HG02623 (cell line): ENCODE results near the gene PIK3R1.
A peak's percentile ranks its signal among the peaks of the same experiment; 100 is the strongest.

ENCODE experiments used
- ATAC-seq: cut with Tn5 transposase; IDR thresholded peaks from one replicate; pipeline ENCODE4 v1.9.1; 2021; ENCODE audit warnings: moderate library complexity; ENCODE audit not compliant: unreplicated experiment

PIK3R1 gene

DNA sequence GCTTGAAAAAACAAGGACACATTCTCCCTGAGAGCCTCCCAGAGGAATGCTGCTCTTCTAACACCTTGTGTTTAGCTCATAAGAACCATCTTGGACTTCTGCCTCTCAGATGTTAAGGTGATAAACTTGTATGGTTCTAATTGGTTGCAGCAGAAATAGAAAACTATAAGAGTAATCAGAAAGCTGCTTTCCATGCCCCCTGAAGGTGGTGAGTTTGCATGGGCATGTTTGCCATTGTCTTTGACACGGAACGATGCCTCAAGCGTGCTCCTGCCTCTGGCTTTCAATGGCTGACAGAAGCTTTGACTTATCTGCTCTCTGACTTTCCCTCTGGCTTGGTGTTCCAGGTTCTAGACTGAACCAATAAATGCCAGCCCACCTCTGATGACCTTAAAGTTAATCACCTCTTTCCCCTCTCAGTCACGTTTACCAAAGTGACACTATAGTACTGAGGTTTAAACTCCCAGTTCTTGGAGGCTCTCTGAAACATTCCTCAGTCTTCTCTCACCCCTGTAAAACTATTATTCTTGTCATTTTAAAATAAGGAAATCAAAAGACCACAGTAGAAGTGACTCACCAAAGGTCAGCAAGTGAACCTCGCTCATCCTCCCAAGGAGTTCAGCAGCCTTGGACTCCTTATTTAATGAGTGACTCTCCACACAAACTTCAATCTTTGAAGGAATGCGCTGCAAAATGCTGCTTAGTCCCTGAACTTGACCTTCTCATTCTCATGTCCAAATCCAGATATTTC, 103.6 kb downstream of the PIK3R1 start:
- ATAC-seq, result no peak

GRCh38 chr5:68319706-68320412, 104.3 kb downstream of the PIK3R1 start:
- ATAC-seq, result no peak

DNA sequence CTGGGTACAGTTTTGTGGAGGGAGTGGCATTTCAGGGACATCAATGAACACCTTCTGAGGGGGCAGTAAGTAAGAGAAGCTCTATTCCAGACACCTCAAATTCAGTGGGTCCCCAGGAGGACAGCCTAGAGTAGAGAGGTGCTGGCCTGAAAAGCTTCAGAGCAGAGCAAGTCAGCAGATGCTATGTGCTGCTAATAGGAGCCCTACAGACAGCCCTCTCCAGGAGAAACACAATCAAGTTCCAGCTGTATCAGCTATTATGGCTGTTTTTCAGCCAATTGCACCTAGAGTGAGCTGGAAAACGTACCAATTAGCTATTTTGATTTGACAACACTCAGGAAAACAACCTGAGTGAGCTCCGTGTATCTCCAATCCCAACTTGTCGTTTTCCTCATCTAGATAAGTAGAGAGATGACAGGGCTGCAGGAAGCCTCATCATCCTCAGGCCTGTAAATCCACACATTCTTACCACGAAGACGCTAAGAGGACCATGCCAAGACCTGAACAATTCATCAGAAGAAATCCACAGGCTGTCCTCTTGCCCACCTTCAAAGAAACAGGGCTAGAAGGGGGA, 104.9 kb downstream of the PIK3R1 start:
- no peak for ATAC-seq

DNA sequence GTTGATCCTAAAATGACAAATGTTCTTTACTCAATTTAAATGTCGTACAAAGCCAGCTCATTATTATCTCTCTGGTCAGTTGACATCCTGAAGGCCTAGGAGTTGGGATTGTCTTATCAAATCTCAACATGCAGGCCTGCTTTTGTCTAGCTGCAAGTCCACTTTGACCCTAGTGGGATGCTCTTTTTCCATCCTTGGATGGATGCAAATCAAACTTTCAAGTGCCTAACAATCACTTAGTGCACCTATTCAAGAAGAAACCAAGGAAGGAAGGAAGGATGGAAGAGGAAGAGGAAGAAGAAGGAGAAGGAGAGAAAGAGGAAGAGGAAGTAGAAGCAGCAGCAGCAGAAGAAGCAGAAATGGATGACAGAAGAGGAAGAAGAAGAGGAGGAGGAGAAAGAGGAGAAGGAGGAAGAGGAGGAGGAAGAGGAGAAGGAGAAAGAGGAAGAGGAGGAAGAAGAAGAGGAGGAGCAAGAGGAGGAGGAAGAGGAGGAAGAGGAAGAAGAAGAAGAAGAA, 109.6 kb downstream of the PIK3R1 start:
- ATAC-seq, result no peak

DNA sequence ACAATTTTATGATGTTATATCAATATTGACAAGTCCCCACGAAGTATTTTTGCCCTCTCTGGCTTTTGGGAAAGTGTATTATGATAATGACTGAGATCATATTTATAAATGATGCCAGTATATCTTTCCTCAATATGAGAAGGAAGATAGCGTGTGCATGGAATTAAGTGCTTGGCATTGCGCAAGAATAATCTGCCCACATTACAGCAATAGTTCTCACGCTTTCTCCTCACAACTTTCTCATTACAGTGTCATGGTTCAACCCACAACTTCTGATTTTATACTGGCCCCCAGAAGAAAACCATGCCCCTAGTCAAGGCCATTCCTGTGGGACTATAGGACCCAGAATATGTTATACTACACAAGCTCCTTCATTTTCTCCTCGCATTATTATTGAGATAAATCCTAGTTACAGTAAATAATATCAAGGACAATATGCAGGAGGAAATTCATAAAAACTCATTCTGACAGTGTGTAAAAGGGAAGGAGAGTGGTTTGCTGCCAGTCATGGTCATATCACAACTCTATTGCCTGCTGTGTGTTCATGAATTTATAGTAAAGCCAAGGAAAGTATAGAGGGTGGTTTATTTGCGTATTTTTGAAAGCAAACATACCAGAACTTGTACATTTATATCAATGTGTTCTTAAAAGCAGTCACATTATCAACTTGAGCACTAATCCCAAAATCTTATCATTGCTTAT, 114.1 kb downstream of the PIK3R1 start:
- no peak for ATAC-seq

GRCh38 chr5:68330574-68330973, 115.0 kb downstream of the PIK3R1 start:
- ATAC-seq, result no peak

DNA sequence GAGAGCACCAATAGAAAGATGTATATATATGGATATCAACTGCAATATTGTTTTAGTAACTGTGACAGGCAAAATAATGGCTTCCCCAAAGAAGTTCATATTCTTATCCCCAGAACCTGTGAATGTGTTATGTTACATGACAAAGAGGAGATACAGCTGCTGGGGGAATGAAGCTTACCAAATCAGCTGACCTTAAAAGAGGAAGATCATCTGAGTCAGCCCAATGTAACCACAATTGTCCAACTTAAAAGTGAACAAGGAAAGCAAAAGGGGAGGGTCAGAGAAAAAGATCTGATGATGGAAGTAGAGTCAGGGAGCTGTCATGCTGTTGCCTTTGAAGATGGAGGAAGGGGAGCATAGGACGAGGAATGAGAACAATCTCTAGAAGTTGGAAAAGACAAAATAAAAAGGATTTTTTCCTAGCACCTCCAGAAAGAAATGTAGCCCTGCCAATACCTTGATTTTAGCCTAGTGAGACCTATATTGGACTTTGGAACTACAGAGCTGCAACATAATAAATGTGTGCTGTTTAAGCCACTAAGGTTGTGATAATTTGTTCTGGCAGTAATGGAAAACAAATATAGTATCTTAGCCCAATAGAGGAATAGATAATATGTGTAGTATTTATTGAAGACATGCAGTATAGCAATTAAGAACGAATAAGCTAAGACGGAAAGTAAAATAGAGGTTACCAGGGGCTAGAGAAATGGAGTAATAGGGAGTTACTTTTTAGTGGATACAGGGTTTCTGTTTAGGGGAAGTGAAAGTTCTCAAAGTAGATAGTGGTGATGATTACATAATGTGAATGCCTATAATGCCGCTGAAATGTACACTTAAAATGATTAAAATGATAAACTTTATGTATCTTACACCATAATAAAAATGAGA, 115.9 kb downstream of the PIK3R1 start:
- ATAC-seq, result peak; percentile 70

GRCh38 chr5:68332080-68332451, 116.5 kb downstream of the PIK3R1 start:
- ATAC-seq, result no peak

GRCh38 chr5:68332556-68332955, 117.0 kb downstream of the PIK3R1 start:
- no peak for ATAC-seq

DNA sequence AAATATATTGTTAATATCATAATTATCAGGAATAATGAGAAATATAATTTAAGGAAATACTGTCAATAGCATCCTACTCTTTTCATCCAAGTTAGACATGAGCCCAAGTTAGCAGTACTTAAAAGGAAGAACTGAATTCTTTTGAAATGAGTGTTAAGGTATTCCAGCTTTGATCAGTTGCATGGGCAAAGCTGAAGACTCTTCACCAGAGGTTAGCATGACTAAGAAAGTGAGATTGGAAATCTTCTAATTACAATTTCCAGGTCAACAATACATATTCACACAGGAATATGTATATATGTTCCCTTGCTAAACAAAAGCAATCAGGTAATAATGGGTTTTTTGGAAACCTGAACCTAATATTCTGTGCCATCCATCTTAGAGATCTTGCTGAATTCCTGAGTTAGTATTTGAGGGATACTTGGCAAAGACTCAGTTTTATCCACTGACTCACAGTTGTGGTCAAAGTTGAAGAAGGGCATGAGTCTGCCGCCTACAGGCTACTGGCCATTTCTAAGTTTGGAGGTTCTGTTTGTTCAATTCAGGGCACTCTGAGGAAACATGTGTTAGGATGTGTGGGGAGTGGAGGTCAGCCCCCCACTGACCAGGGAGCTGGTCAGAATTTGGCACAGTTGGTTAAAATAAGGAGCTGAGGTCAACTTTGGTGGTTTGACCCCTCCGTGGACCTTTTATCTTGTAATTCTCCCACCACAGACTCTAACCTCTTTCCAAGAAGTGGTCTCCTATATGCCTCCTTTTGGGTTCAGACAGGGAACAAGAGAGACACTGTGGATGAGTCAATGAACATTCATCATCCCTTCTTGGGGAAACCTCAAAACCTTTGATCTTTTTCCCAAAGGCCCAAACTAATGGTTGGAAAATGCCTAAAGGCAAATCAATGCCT, 118.3 kb downstream of the PIK3R1 start:
- ATAC-seq, result no peak

- ATAC-seq, result no peak
Observed at GRCh38 chr5:68334553-68334886, 119.0 kb downstream of the PIK3R1 start.

DNA sequence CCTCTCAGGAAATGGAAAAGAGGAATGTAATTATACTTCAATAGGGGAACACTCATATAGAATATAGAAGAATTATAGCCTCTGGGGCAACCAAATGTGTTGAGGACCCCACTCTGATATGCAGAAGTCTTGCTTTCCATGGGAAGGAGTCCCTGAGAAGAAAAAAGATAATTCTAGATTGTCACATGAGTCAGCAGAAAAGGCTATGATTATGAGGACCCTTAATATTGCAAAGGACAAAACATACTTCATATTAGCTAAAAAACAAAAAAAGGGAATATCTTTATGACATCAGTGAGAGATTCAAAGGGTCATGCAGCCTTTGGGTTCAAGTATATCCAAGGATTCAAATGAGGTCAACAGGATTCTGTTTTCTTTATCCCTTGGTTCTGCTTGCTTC, 119.5 kb downstream of the PIK3R1 start:
- no peak for ATAC-seq

- no peak for ATAC-seq
Observed at GRCh38 chr5:68336200-68336599, 120.6 kb downstream of the PIK3R1 start.

GRCh38 chr5:68337235-68337634, 121.7 kb downstream of the PIK3R1 start:
- ATAC-seq, result no peak

DNA sequence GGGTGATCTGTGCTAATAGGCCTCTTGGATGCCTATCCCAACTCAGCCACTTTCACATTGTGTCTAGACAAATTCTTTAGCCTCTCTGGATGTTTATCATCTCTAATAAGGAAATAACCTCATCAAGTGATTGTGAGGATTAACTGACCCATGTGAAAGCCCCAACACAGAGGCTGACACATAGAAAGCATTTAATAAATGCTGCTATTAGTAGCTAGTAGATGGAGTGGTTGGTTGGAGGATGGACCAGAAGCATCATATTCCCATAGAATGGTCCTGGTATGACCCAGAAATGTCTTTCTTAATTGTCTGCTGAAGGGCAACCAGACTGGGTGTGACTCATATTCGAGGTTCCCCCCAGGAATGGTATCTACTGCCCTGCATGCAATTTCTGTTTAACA, 124.4 kb downstream of the PIK3R1 start:
- ATAC-seq, result no peak

DNA sequence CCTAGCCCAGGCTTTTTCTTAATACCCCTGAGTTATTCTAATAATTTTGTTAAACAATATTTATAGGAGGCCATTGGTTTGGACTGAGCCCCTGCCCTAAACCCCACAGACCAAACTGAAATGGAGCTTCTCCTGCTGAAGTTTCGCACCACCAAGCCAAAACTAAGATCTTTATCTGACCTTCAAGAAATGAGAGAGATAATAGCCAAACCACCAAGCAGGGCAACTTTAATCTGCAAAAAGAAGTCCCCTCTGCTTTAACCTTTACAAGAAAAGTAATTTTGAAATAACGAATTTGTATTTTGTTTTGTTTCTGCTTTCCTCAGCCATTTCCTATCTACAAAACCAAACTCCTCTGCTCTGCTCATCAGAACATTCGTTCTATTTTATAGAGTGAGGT, 125.5 kb downstream of the PIK3R1 start:
- ATAC-seq, result no peak

- ATAC-seq, result no peak
Observed at GRCh38 chr5:68342693-68343092, 127.1 kb downstream of the PIK3R1 start.

DNA sequence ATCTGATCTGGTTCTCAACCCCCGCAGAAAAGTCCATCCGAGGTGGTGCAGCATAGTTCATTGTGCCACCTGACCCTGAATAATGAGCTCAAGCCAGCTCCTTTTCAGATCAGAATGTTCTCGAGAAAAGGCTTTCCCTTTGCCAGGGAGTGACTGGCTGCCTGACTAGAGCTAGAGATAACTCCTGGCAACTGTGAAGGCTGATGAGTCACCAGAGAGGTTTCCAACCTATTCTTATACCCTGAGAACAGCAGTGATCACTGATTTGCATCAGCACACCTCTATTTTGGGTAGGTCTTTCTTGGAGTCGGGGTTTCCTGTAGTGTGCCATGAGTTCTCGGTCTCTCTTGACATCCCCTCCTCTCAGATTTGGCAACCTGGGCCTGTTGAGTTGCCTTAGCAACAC, 127.9 kb downstream of the PIK3R1 start:
- peak; percentile 82 for ATAC-seq

DNA sequence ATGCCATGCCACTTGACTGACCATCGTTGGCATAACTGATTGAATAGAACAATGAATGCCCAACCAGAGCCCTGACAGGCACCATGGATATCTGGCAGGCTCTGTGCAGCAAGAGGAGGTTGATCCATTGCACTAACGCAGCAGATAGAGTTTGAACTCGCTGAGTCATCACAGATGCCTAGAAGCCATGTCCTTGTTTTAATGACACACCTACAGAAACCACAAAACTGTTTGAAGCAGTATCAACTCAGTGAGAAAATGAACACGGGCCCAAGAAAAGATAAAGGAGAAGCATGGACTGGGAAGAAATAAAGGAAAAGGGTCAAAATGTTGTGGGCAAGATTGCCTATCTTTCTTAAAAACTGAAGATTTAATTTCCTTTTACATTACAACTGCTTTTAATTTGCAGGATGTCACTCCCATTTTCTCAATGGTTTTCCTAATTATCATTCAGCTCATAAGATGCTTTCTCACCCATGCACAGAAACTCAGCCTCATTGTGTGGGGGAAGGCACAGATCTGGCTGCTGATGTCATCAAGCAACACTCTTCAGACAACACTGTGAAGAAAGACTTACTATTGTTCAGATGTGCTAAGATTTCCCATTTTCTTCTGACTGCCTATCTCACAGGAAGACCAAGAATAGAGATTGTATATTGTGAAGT, 129.0 kb downstream of the PIK3R1 start:
- no peak for ATAC-seq
